ENCODE results near the gene IL17C.

Gene IL17C

DNA sequence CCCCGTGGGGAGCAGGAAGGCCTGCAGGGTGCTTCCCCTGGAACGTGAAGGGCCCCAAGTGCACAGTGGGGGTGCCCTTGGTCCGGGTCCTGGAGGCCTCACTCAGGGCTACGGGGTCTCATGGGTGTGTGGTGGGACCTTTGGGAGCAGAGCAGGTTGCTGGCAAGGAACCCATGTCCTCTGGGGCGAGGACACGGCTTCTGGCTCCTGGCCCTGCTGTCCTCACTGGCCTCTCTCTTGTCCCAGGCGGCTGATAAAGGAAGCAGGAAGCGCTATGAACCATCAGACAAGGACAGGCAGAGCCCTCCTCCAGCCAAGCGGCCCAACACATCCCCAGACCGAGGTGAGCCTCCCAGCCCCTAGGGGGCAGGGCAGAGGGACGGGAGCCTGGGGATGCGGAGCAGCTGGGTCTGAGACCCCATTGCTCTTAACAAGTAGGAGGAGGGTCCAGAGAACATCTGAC is 9.8 kb upstream of the IL17C start:
- DNase-seq (ENCODE audit: low spot score) = no peak

DNA sequence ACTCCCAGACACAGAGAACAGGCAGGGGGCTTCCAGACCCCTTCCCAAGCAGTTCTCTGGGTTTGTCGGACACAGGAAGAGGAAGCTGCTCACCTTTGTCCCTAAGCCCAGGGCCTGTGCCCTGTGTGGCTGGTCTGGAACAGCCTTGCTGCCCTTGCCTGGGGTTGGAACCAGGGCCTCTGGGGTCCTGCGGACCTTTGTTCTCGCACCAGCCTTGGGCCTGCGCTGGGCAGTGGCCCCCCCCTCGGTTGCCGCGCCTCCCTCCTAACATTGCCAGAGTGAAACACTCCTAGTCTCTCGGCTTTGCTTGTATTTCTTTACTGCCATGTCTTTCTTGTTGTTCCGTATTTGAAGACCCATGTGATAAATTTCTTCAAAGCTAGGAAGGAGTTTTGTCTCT is 8.5 kb upstream of the IL17C start:
- DNase-seq (ENCODE audit: low spot score) = no peak

GRCh38 chr16:88630433-88630832 is 7.9 kb upstream of the IL17C start:
- DNase-seq (ENCODE audit: low spot score) = no peak

DNA sequence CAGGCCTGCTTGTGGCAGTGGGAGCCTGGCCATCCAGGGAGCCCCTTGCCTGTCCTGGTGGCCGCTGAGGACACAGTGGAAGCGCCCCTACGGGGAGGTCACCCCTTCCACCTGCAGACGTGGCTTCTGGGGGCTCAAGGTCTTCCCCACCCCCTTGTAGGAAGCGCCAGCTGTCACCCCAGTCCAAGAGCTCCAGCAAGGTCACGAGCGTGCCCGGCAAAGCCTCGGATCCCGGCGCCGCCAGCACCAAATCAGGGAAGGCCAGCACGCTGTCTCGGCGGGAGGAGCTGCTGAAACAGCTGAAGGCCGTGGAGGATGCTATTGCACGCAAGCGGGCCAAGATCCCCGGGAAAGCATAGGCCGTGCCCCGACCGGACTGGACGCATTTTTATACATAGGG is 7.4 kb upstream of the IL17C start:
- no peak for DNase-seq (ENCODE audit: low spot score)

- DNase-seq (ENCODE audit: low spot score) = no peak
These were observed 7.0 kb upstream of the IL17C start for GRCh38 chr16:88631384-88631783.

GRCh38 chr16:88631920-88632586 is 6.3 kb upstream of the IL17C start:
- DNase-seq (ENCODE audit: low spot score) = no peak

- DNase-seq (ENCODE audit: low spot score) = no peak
These were observed 5.8 kb upstream of the IL17C start for GRCh38 chr16:88632587-88632930.

DNA sequence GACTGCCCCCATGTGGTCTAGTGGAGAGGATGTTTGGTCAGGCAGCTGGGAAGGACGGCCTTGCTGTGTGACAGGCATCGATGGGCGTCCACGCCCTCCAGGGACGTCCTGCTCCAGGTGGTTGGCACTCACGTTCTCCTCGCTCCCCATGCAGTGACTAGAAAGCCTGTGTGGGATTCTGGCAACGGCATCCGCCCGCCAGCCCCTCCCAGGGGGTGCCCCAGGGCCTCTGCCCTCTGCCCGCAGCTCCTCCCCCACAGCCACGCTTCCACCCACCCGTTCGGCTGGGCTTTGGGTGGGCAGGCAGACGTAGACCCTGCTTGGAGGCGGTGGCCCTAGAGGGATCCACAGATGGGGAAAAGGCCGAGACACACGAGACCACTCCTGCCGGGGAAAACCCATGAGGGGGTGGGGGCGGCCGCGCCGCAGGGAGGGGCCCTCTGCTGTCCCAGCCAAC is 4.7 kb upstream of the IL17C start:
- peak; percentile 41 for DNase-seq (ENCODE audit: low spot score)

- peak; percentile 37 for DNase-seq (ENCODE audit: low spot score)
These were observed 4.0 kb upstream of the IL17C start for GRCh38 chr16:88634141-88634993.

- DNase-seq (ENCODE audit: low spot score) = no peak
These were observed 3.2 kb upstream of the IL17C start for GRCh38 chr16:88634994-88635670.

DNA sequence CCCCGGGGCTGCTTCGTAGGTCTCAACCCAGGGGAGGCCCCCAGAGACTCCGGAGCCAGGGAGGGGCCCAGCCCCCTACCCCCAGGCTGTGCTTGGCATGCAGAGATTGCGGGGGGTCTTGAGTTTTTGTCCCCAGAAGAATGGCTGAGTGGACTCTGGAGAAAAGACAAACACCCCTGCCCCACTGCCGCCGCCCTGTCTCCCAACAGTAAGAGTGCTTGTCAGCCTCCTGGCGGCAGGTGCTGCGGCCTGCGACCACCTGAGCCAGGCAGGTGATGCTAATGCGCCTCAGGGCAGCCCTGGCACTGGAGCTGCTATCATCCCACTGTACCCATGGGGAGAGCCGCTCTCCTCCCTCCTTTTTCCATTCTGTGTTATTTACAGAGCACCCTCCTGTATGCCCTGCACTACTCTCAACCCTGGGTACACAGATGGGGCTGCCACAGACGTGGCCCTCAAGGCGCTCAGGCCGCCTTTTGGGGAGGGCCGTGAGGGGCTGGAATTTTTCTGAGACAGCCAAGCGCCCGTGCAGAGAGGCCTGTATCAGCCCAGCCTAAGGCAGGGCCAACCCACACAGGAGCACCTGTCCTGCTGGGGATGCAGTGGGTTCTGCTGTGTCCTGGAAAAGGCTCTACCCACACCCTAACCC is 2.6 kb upstream of the IL17C start:
- no peak for DNase-seq (ENCODE audit: low spot score)

- no peak for DNase-seq (ENCODE audit: low spot score)
These were observed 1.7 kb upstream of the IL17C start for GRCh38 chr16:88636488-88637265.

DNA sequence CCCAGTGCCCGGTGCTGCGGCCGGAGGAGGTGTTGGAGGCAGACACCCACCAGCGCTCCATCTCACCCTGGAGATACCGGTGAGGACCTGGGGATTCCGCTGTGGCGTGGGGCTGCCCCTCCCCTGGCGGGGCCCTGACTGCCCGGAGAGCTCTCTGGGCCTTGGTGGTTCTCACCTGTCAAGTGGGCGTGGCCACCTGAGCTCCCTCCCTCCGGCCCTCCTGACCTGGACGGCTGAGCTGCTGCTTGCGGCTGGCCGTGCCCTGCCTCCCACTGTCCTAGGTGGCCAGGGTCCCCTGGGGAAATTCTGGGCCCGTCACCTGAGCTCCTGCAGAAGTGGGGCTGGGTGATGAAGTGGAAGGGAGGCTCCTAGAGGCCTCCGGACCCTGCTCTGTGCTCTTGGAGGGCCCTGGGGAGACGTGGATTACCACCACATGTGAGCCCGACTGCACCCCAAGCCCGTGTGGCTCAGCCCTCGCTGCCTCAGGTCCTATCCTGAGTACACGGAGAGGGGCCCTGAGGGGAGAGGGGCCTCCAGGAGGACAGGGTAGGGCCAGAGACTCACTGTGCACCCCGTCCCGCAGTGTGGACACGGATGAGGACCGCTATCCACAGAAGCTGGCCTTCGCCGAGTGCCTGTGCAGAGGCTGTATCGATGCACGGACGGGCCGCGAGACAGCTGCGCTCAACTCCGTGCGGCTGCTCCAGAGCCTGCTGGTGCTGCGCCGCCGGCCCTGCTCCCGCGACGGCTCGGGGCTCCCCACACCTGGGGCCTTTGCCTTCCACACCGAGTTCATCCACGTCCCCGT is 1.1 kb downstream of the IL17C start:
- no peak for DNase-seq (ENCODE audit: low spot score)

- no peak for DNase-seq (ENCODE audit: low spot score)
These were observed 1.7 kb downstream of the IL17C start for GRCh38 chr16:88640039-88640495.

- no peak for DNase-seq (ENCODE audit: low spot score)
These were observed 2.3 kb downstream of the IL17C start for GRCh38 chr16:88640498-88641247.

DNA sequence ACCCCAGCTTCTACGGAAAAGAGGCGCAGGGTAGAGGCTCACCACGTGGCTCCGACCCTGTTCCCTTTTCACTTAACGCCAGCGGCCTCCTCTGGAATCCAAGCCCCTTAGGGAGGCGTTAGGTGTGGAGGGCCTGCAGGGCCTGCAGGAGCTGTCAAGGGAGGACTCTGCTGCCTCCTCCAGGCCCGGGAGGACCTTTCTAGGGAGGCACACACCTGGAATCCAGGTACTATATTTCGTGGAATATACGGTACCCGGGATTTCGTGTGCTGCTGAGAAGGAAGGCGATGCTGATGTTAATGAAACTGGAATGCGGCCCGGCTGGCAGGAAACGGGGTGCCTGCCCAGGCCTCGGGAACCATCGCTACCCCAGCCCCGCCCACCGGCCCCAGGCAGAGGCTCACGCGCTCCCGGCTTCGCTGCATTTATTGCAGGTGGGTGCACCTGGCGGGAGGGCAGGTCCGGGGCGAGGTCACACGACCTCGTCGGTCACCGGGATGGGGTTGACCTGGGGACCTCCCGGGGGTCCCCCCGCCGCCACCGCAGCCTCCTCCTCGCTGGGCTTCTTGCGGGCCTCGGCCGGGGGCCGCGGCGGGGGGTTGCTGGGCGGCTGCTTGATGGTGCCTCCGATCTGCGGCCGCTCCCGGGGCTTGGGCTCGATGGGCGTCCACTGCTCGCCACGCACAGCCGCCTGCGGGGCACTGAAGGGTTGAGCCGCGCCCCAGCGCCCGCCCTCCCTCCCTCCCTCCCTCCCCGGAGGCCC is 4.7 kb downstream of the IL17C start:
- no peak for DNase-seq (ENCODE audit: low spot score)

DNA sequence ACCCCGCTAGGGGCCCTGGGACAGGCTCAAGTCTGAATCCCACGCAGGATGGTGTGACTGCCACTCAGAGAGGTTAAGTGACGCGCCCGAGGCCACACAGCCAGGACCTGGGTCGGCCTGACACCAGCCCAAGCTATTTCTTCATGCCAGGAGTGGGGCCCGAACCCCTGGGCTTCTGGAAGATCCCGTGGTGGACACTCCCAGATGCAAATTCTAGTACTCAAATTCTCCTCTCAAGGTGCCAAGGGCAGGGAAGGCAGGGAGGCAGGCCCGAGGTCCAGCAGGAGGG is 5.2 kb downstream of the IL17C start:
- DNase-seq (ENCODE audit: low spot score) = no peak

DNA sequence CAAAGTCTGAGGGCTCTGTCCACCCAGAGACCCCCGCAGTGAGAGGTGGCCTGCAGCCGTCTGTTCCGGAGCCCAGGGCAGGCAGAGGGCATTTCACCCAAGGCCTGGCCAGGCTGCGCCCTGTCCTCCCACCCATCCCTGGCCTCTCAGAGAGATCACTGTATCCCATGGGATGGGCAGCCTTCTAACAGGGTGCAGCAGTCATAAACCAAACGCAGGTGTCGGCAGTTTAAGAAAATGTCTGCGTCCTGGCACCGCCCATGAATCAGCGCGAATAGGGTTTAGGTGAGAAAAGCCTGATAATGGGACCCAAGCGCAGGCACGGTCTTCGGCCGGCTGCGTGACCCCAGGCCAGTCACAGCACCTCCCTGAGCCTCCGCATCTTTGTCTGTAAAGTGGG is 7.1 kb downstream of the IL17C start:
- DNase-seq (ENCODE audit: low spot score) = no peak

- DNase-seq (ENCODE audit: low spot score) = no peak
These were observed 7.6 kb downstream of the IL17C start for GRCh38 chr16:88645941-88646340.

All from CD4-positive, alpha-beta T cell treated with Interleukin-15 for 4 hours (primary cell).